ENCODE results near the gene FGF14. TPM values are rescaled to one million over a fixed set of nuclear protein-coding genes. Genes with fewer than 3 reads are reported as not detected.

FGF14 gene
- total and polyA plus RNA-seq, 2 of the 4 experiments (the other 2 are of a cell fraction): under 0.01 TPM; not detected in 1

- Histone ChIP-seq H2AK9ac (replicated peaks; ENCODE audit: low read depth, low read length, poor library complexity) (no peak overlapping the region), H3K4ac (ENCODE audit: low read depth, low read length) (no peak overlapping the region), H3K27me3 (ENCODE audit: control insufficient read depth, insufficient read depth, low read length) (no peaks in the 10 kb centered on the region), H3K4me1 (ENCODE audit: control insufficient read depth, insufficient read depth, low read length) (peaks cover 4% of the 10 kb centered on the region; the same call in 1 of the 2 replicates), H3K56ac (ENCODE audit: extremely low read depth, insufficient read depth, low read length) (no peak overlapping the region), H4K8ac (ENCODE audit: low read depth in 2 of 2, low read length in 2 of 2) (no peak overlapping the region), H4K5ac (ENCODE audit: low read depth, low read length) (no peak overlapping the region), H3K4me2 (ENCODE audit: low read depth, low read length) (no peak overlapping the region), H3K18ac (ENCODE audit: low read depth, low read length) (no peak overlapping the region), H4K20me1 (ENCODE audit: insufficient read depth, low read length) (no peaks in the 10 kb centered on the region), H3K9me3 (ENCODE audit: control insufficient read depth, insufficient read depth, low read length) (no peaks in the 10 kb centered on the region), H3K9ac (ENCODE audit: low read depth, low read length) (no peak overlapping the region), H2AFZ (replicated peaks; ENCODE audit: low read length, poor library complexity) (no peak overlapping the region), H2AK5ac (ENCODE audit: low read depth, low read length) (no peak overlapping the region), H3K9me1 (ENCODE audit: insufficient read depth, low read length) (0 out of 2 replicates have a peak, but pooled peaks cover 4% of the 10 kb centered on the region), H4K91ac (ENCODE audit: insufficient read depth, low read depth, low read length) (no peak overlapping the region), H2BK15ac (ENCODE audit: low read depth, low read length) (no peak overlapping the region), H2BK120ac (ENCODE audit: low read depth, low read length) (peak overlapping the region; percentile 38; the same call in 1 of the 2 replicates), H3K79me1 (ENCODE audit: low read depth in 1 of 2, low read length in 2 of 2) (no peaks in the 10 kb centered on the region), H2BK20ac (ENCODE audit: low read depth, low read length) (no peak overlapping the region), H3K14ac (replicated peaks; ENCODE audit: low read depth, low read length) (no peak overlapping the region), H3K36me3 (ENCODE audit: control insufficient read depth, insufficient read depth, low read length) (no peaks in the 10 kb centered on the region), H3K27ac (ENCODE audit: insufficient read depth, low read length) (no peak overlapping the region), H2BK5ac (ENCODE audit: low read depth, low read length, poor library complexity, severe bottlenecking) (no peak overlapping the region), H3K23ac (ENCODE audit: low read depth, low read length) (no peak overlapping the region), H3K4me3 (ENCODE audit: insufficient read depth, low read depth, low read length) (no peak overlapping the region)
- intact Hi-C loops (cut with micrococcal nuclease): no loop called here
- BruUV-seq (replicated peaks): no TSS peak
- WGBS, 2 experiments (ENCODE audit: extremely low coverage in 2 of 2, insufficient read length in 1 of 2): no CpG with 5 or more reads among the region's 2 CpGs
- ChIA-PET CTCF (no interaction called here), POLR2A (ENCODE audit: unreplicated experiment) (no interaction called here)
- in situ Hi-C loops (cut with MboI; ENCODE audit: low sequenced_read_pairs): no loop called here
- dilution Hi-C loops (cut with HindIII; ENCODE audit: low sequenced_read_pairs, unreplicated experiment): no loop called here
- DNase-seq: no peak
- ATAC-seq (ENCODE audit: low read depth): no peak
- no peak for TF ChIP-seq CEBPB (IDR thresholded peaks at IDR 0.05; ENCODE audit: low read depth, low read length)
- TF ChIP-seq MAFK (IDR thresholded peaks at IDR 0.05; ENCODE audit: low read depth, low read length): no peak
- no peak for TF ChIP-seq MXI1 (IDR thresholded peaks at IDR 0.05; ENCODE audit: borderline replicate concordance, low read depth, low read length)
- no peak for TF ChIP-seq MAZ (IDR thresholded peaks at IDR 0.05; ENCODE audit: borderline replicate concordance, low read depth, low read length)
- TF ChIP-seq NFE2L2 (IDR thresholded peaks at IDR 0.05; ENCODE audit: low read depth, low read length): no peak
- TF ChIP-seq RFX5 (IDR thresholded peaks at IDR 0.05; ENCODE audit: low read depth, low read length): no peak
These were observed 210.9 kb downstream of the FGF14 start for GRCh38 chr13:102190930-102191329.

Measured in IMR-90 (cell line).